Vagina (tissue), 2 donors: Measurements from ENCODE around the gene TRAPPC2L.

Experiments used
- POLR2A ChIP-seq, 2 donors: fragments of 450-650 bp; IDR thresholded peaks; one replicate each; pipeline ENCODE4 v1.6.1; 2017; ENCODE audit warnings: antibody characterized with exemption in 2 of 2, mild to moderate bottlenecking in 2 of 2, moderate library complexity in 2 of 2
- TF ChIP-seq, protein P1 (sequence below), 3 experiments: fragments of 450-650 bp in 2 of 3; fragments of 200-600 bp in 1 of 3; sonication (generic) in 1 of 3; IDR thresholded peaks; one replicate each; pipeline ENCODE4 v1.5.1; 2017 to 2019; ENCODE audit warnings: antibody characterized with exemption in 3 of 3, mild to moderate bottlenecking in 2 of 3, moderate library complexity in 2 of 3

- TF ChIP-seq, protein P1, sequence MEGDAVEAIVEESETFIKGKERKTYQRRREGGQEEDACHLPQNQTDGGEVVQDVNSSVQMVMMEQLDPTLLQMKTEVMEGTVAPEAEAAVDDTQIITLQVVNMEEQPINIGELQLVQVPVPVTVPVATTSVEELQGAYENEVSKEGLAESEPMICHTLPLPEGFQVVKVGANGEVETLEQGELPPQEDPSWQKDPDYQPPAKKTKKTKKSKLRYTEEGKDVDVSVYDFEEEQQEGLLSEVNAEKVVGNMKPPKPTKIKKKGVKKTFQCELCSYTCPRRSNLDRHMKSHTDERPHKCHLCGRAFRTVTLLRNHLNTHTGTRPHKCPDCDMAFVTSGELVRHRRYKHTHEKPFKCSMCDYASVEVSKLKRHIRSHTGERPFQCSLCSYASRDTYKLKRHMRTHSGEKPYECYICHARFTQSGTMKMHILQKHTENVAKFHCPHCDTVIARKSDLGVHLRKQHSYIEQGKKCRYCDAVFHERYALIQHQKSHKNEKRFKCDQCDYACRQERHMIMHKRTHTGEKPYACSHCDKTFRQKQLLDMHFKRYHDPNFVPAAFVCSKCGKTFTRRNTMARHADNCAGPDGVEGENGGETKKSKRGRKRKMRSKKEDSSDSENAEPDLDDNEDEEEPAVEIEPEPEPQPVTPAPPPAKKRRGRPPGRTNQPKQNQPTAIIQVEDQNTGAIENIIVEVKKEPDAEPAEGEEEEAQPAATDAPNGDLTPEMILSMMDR (IDR thresholded peaks at IDR 0.05) = no peak
- no peak for TF ChIP-seq POLR2A (IDR thresholded peaks at IDR 0.05)
Observed at GRCh38 chr16:88885693-88886280, 28.9 kb downstream of the TRAPPC2L start.
